Breast epithelium (tissue), 4 donors: ENCODE measurements around the gene RALGPS1. TPM values are rescaled to one million over a fixed set of nuclear protein-coding genes. Genes with fewer than 3 reads are reported as not detected.

Experiments
- DNase-seq, 2 donors: peaks; one replicate each; pipeline ENCODE4 v3.0.0-alpha.2; 2019; ENCODE audit warnings: low spot score in 2 of 2
- H3K27ac ChIP-seq, 2 donors: fragments of 200-600 bp; sonication (generic) in 1 of 2; one replicate each; pipeline ENCODE4 v1.5.1; 2016 to 2019; ENCODE audit warnings: mild to moderate bottlenecking in 1 of 2
- H3K27me3 ChIP-seq, 2 donors: fragments of 200-600 bp; sonication (generic) in 1 of 2; one replicate each; pipeline versions ENCODE4 v1.5.1 to v1.6.0; 2017 to 2019; ENCODE audit warnings: control low read depth in 1 of 2, mild to moderate bottlenecking in 1 of 2
- H3K36me3 ChIP-seq: fragments of 200-600 bp; one replicate; pipeline ENCODE4 v1.5.1; 2019
- H3K4me1 ChIP-seq, 2 donors: fragments of 200-600 bp; sonication (generic); one replicate each; pipeline ENCODE4 v1.5.1; 2016 to 2019; ENCODE audit warnings: control low read depth in 1 of 2
- H3K4me3 ChIP-seq, 3 donors: fragments of 200-600 bp; sonication (generic); 1 replicate in 2 of 3; 2 replicates in 1 of 3; pipeline ENCODE4 v1.5.1; 2016 to 2019; ENCODE audit warnings: mild to moderate bottlenecking in 3 of 3, moderate library complexity in 2 of 3
- H3K9me3 ChIP-seq, 2 donors: fragments of 200-600 bp; sonication (generic) in 1 of 2; one replicate each; pipeline ENCODE4 v1.5.1; 2016 to 2019; ENCODE audit warnings: control low read depth in 1 of 2
- POLR2A ChIP-seq: fragments of 450-650 bp; IDR thresholded peaks from one replicate; pipeline ENCODE4 v1.6.1; 2016; ENCODE audit warnings: antibody characterized with exemption, mild to moderate bottlenecking, moderate library complexity
- POLR2AphosphoS5 ChIP-seq, 3 donors: sonication (generic); formaldehyde crosslinking; IDR thresholded peaks; one replicate each; pipeline ENCODE4 v1.6.1; 2017; ENCODE audit warnings: antibody characterized with exemption in 3 of 3
- intact Hi-C: fragments of 100-400 bp; cut with DNase I; formaldehyde crosslinking; loops from one replicate; pipeline ENCODE4 v1.15.1; 2023; ENCODE audit warnings: low total_unique reads
- total RNA-seq, 3 donors: library from RNA; depleted of rRNA; stranded (reverse); fragments of >200 nt; gene quantifications; one replicate each; pipeline ENCODE4 v1.1.0, GENCODE V29; 2016
- TF ChIP-seq, protein P1 (sequence below), 3 donors: fragments of 450-650 bp; IDR thresholded peaks; one replicate each; pipeline ENCODE4 v1.5.1; 2016 to 2017; ENCODE audit warnings: antibody characterized with exemption in 3 of 3, mild to moderate bottlenecking in 3 of 3, moderate library complexity in 3 of 3

The RALGPS1 gene
- total RNA-seq, 3 donors from 2014 or later: 5.8 to 30.7 (median 15.1) TPM

DNA sequence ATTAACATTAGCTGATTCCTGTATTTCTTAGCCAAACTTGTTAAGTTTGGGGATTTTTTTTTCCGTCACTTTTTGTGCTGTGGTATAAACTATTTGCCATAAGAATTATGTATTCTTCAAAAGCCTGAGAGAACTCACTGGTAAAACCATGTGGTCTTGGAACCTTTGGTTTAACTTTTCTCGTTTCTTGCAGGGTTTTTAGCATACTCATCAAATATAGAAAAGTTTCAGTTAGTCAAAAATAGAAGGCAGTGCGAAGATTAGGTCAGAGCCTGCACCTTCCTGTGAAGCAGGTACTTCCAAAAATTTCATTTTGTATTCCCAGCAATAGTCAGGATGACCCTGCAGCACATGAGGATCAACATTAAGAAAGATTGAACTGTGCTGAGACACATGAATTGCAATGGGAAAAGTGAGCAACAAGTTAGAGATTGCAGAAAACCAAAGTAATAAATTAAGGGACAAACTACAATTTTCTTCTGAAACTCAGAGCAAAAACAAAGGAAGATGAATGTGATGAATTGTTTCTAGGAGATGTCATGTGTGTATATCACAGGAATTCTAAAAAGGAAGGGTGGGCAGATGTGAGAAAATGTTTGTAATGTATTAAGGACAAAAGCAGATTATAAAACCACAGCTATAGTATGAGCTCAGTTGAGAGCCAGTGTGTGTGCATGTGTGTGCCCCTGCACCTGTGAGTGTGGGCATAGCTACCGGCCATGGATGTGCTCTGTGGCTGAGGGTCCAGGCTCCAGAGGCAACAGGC is 105.6 kb downstream of the RALGPS1 start:
- H3K36me3 ChIP-seq: no peaks in the 10 kb centered on the region
- DNase-seq: no peak
- H3K4me1 ChIP-seq: peaks cover 6 to 14% of the 10 kb centered on the region in 2 donors
- H3K27me3 ChIP-seq: no peaks in the 10 kb centered on the region
- no peak overlapping the region for H3K4me3 ChIP-seq
- H3K27ac ChIP-seq: peak overlapping the region; percentile 30 to 86
- intact Hi-C loops: no loop called here
- TF ChIP-seq, protein P1, sequence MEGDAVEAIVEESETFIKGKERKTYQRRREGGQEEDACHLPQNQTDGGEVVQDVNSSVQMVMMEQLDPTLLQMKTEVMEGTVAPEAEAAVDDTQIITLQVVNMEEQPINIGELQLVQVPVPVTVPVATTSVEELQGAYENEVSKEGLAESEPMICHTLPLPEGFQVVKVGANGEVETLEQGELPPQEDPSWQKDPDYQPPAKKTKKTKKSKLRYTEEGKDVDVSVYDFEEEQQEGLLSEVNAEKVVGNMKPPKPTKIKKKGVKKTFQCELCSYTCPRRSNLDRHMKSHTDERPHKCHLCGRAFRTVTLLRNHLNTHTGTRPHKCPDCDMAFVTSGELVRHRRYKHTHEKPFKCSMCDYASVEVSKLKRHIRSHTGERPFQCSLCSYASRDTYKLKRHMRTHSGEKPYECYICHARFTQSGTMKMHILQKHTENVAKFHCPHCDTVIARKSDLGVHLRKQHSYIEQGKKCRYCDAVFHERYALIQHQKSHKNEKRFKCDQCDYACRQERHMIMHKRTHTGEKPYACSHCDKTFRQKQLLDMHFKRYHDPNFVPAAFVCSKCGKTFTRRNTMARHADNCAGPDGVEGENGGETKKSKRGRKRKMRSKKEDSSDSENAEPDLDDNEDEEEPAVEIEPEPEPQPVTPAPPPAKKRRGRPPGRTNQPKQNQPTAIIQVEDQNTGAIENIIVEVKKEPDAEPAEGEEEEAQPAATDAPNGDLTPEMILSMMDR (IDR thresholded peaks at IDR 0.05): no peak
- TF ChIP-seq POLR2A (no peak), POLR2AphosphoS5 (IDR thresholded peaks at IDR 0.05) (no peak)
- no peaks in the 10 kb centered on the region for H3K9me3 ChIP-seq

DNA sequence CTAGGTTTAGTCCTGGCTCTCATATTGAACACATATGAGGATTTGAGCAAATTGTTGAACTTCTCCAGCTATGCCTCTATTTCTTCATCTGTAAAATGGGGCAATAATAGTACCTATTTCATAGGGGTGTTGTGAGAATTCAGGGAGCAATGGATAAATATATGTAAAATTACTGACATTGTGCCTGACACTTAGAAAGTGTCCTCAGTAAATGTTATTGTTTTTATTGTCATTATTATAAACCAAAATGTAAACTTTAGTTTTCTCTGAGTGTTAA is 106.2 kb downstream of the RALGPS1 start:
- Histone ChIP-seq H3K27ac (peak overlapping the region; percentile 30 to 86), H3K36me3 (no peaks in the 10 kb centered on the region), H3K9me3 (no peaks in the 10 kb centered on the region), H3K4me3 (no peak overlapping the region), H3K27me3 (no peaks in the 10 kb centered on the region), H3K4me1 (peaks cover 6 to 14% of the 10 kb centered on the region in 2 donors)
- TF ChIP-seq POLR2AphosphoS5 (IDR thresholded peaks at IDR 0.05) (no peak), POLR2A (no peak)
- TF ChIP-seq, protein P1 (IDR thresholded peaks at IDR 0.05): no peak
- no peak for DNase-seq
- intact Hi-C loops: no loop called here

GRCh38 chr9:127021664-127022363 is 107.2 kb downstream of the RALGPS1 start:
- peak overlapping the region; percentile 84 to 90 for H3K27ac ChIP-seq
- peaks cover 6 to 14% of the 10 kb centered on the region in 2 donors for H3K4me1 ChIP-seq
- peak; percentile 66 to 96 (median 94) for TF ChIP-seq POLR2AphosphoS5 (IDR thresholded peaks at IDR 0.05)
- TF ChIP-seq, protein P1 (IDR thresholded peaks at IDR 0.05): no peak
- peak in 1 of 2 donors; percentile 66 for DNase-seq
- H3K27me3 ChIP-seq: no peaks in the 10 kb centered on the region
- H3K36me3 ChIP-seq: no peaks in the 10 kb centered on the region
- no peak overlapping the region for H3K4me3 ChIP-seq
- no peaks in the 10 kb centered on the region for H3K9me3 ChIP-seq
- intact Hi-C loops: no loop called here

GRCh38 chr9:127022913-127023660 is 108.5 kb downstream of the RALGPS1 start:
- Histone ChIP-seq H3K27ac (peak overlapping the region; percentile 84 to 90), H3K4me3 (no peak overlapping the region), H3K36me3 (no peaks in the 10 kb centered on the region), H3K27me3 (no peaks in the 10 kb centered on the region), H3K9me3 (no peaks in the 10 kb centered on the region), H3K4me1 (peaks cover 6 to 14% of the 10 kb centered on the region in 2 donors)
- no peak for TF ChIP-seq POLR2A
- TF ChIP-seq, protein P1 (IDR thresholded peaks at IDR 0.05): no peak
- TF ChIP-seq POLR2AphosphoS5 (IDR thresholded peaks at IDR 0.05): peak in 1 of 3 donors; percentile 7
- DNase-seq: no peak
- intact Hi-C loops: no loop called here
